GM12874 (cell line): Measurements from ENCODE around the gene ATP5IF1.

Source experiments
- CTCF ChIP-seq: IDR thresholded peaks from 2 replicates; pipeline ENCODE4 v1.5.1; 2011; ENCODE audit warnings: low read depth, mild to moderate bottlenecking, control low read depth, low read length, moderate library complexity; ENCODE audit not compliant: insufficient read depth

ATP5IF1 gene

GRCh38 chr1:28196330-28196729, 39.6 kb upstream of the ATP5IF1 start:
- no peak for TF ChIP-seq CTCF

- no peak for TF ChIP-seq CTCF
Measured at GRCh38 chr1:28197682-28198415, 38.1 kb upstream of the ATP5IF1 start.

- no peak for TF ChIP-seq CTCF
Measured at GRCh38 chr1:28199328-28200233, 36.3 kb upstream of the ATP5IF1 start.

GRCh38 chr1:28200234-28200873, 35.6 kb upstream of the ATP5IF1 start:
- TF ChIP-seq CTCF: no peak

GRCh38 chr1:28205243-28205642, 30.7 kb upstream of the ATP5IF1 start:
- TF ChIP-seq CTCF: no peak

GRCh38 chr1:28208818-28209441, 27.0 kb upstream of the ATP5IF1 start:
- peak; percentile 70 for TF ChIP-seq CTCF

- no peak for TF ChIP-seq CTCF
Measured at GRCh38 chr1:28209700-28210099, 26.2 kb upstream of the ATP5IF1 start.
